ENCODE results near the gene EVC.
"Not testable (repeated sequence)": the region's sequence is repeated elsewhere in the genome, so short reads cannot be mapped to it uniquely, and the experiment has no call there.

EVC gene

DNA sequence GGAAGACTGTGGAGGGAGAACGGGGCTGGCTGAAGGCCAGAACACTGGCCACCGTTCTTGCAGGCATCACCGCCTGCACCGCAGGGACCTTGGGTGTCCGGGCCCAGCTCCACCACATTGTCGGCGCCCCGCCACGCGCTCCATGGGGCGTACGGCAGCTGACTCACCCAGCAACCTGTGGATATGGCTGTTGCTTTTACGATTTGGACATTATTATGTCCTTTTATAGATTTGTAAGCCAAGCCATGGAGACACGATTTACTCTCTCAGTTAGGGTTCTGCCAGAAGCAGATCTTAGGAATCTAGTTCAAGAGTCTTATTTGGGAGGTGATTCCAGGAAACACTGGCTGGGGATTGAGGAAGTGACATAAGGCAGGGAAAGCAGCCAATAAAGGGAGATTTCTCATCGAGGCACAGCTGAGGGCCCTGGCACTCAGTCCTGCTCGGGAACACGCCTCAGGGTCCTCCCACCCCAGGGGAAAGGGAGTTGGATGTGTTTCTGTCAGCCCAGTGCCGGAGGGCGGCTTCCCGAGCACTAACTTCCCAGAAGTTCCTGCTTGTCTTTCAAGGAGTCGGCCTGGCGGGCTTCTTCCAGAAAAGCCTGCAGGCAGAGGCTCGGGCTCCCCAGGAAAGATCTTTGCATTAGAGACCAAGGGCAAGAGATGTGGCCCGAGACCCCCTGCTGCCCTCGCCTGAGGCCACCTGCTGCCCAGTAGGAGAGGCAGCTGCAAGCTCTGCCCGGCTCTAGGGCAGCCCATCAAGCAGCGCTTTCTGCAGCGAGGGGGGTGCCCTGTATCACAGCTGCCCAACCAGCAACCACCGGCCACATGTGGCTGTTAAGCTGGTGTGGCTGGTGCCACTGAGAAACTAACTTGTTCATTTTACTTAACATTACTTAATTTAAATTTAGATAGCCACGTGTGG, 129.0 kb downstream of the EVC start:
- DNase-seq (ENCODE audit: low spot score) (no peak), FAIRE-seq (no peak)

DNA sequence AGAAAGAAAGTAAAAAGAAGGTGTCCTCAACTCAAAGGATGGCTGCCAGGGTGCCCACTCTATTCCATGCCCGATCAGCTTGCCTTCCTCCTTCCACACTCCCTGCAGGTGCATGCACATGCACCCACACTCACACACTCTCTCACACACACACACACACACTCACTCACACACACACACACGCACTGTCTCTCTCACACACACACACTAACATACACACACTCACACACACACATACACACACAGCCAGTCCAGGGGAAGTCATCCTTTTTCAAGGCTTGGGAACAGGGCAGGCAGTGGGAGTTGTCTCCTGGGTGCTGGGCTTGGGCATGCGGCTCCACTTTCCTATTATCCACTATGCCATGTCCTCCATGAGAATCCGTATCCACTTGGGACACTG, 131.5 kb downstream of the EVC start:
- FAIRE-seq (no peak), DNase-seq (ENCODE audit: low spot score) (no peak)

DNA sequence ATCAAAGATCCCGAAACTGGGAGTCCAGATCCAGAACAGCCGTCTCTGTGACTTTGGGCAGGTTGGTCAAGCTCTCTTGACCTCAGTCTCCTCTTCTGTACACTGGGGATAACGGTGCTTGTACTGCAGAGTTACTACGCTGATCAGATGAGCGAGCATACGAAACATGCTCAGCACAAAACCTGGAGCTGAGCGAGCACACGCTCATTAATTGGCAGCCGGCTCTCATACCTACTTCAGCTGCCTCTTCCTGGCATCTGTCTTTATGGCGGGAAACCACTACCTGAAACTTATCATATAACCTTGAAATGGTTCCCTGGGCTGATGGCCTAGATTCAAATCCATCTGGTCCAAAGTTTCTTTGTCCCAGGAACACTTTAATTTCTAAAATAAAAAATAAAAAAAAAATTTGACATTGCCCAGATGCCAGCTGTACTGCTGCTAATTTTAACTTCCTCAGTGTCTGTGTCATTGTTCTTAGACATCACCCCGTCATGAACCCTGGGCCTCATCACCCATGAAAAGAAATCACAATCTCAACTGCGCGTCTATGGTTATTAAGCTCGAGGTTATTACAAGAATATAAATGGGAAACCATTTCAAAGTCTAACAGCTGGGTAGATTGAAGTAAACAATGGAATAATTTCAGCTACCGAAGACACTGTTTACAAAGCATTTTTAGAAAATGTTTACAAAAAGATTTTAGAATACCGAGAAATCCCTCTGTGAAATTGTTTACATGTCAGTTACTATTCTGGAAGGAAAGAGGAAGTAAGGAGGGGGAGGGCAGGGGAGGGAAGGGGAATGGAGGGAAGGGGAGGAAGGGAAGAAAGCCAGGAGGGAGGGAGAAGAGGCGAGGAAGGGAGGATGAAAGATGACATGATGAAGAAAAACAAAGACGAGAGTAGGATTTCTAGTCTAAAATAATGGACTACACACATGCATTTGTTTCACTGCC, 132.9 kb downstream of the EVC start:
- DNase-seq (ENCODE audit: low spot score), result no peak
- FAIRE-seq, result no peak

DNA sequence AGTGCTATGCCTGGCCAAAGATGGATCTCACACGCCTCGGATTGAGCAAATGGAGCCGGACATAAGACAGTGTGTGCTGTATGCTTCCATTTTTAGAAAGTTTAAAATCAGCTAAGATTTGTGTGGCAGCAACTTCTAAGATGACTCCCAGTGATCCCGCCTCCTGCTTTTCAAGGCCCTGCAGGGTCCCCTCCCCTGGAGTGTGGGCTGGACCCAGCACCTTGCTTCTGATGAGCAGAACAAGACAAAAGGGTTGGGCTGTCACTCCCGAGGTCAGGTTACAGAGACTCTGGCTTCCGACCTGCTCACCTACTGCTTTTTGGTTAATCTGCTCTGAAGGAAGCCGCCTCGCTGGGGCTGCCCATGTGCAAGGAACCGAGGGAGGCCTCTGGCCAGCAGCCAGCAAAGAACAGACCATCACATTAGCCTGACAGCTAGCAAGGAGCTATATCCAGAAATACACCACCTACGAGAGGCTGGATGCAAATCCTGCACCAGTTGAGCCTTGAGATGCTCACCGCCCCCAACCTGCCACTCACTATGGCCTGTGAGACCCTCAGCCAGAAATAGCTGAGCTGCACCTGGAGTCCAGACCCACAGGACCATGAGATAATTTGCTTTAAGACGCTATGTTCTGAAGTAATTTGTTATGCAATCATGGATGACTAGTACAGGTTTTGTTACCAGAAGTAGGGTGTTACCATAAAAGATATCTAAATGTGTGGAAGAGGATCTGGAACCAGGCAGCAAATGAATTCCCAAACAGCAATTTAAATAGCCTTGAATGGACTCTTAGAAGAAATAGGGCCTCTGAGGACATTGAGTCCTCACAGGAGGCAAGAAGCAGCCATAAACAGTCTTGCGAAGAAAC, 134.3 kb downstream of the EVC start:
- DNase-seq (ENCODE audit: low spot score), result no peak
- no peak for FAIRE-seq

DNA sequence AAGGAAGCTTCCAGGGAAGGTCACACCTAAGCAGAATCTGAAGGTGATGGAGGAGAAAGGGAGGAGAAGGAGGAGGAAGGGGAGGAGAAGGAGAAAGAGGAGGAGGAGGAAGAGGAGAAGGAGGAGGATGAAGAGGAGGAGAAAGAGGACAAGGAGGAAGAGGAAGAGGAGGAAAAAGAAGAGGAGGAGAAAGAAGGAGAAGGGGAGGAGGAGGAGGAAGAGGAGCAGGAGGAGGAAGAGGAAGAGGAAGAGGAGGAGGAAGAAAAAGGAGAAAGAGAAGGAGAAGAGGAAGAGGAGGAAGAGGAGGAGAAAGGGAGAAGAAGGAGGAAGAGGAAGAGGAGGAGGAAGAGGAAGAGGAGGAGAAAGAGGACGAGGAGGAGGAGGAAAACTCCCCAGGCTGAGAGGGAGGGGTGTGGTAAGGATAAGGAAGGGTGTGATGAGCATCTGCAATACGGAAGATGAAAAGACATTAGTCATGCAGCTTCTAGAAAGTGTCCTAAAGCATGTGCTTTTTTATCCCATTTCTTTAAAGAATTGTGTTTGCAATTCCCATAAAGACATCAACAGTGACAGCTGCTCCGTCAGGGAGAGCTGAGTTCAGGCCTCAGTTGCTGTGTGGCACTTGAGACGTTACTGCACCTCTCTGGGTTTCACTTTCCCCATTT, 140.8 kb downstream of the EVC start:
- no peak for FAIRE-seq
- no peak for DNase-seq (ENCODE audit: low spot score)

DNA sequence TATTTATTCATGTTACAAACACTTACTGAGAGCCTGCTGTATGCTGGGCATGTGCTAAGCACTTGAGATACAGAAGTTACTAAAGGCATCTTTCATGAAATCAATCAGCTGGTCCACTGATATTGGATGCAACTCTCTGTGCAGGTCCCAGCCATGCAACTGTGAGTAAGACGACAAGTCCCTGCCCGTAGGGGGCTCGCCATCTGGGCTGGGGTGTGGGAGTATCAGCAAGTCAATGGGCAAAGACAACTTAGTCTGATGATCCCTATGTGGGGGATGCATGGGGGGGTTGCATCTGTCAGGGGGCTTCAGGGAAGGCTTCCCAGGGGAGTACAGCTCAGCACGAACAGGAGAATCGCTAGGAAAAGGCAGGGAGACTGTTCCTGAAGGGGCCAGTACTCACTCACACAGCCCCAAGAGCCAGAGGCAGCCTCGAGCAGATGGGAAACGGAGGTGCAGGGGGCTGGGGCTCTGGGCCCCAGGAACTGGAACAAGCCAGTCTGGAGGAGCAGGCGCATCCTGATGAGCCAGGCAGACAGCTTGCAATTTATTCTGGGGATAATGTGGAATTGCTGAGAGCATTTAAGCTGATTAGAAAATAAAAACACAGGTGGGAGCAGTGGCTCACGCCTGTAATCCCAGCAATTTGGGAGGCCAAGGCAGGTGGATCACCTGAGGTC, 141.7 kb downstream of the EVC start:
- DNase-seq (ENCODE audit: low spot score), result no peak
- no peak for FAIRE-seq

DNA sequence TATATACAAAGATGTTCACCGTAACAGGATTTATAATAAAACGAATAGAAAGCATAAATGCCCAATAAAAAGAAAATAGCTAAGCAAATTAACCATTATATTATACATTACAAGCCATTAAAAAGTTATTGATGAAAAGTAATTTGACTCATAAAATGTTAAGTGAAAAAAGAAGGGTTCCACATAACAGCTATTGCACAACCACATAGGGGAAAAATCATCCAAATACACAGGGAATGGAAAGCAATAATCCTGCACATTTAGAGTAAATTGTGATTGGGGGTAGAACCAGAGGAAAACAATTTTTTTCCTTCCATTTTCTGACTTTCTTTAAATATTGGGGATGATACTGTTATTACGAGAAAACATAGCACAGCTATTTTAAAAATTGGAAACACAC, 143.9 kb downstream of the EVC start:
- no peak for FAIRE-seq
- no peak for DNase-seq (ENCODE audit: low spot score)

DNA sequence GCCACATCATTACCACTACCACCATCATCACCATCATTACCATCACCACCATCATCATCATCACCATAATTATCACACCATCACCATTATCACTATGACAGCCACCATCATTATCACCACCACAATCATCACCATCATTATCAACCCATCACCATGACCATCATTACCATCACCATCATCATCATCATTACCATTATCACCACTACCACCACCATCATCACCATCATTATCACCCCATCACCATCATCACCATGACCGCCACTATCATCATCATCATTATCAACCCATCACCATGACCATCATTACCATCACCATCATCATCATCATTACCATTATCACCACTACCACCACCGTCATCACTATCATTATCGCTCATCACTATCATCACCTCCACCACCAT, 145.4 kb downstream of the EVC start:
- DNase-seq (ENCODE audit: low spot score); FAIRE-seq: not testable (repeated sequence)

DNA sequence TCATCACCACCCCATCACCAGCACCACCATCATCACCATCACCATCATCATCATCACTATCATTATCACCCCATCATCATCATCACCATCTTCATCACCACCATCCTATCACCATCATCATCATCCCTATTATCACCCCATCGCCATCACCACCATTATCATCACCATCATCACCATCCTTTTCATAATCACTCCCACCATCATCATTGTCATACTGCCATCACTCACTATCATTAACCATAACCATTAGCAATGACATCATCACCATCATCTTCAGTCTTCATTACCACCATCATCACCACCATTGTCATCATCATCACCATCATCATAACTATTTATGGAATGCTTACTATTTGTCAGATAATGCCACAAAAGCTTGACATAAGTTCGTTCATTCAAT, 146.2 kb downstream of the EVC start:
- no peak for FAIRE-seq
- no peak for DNase-seq (ENCODE audit: low spot score)

DNA sequence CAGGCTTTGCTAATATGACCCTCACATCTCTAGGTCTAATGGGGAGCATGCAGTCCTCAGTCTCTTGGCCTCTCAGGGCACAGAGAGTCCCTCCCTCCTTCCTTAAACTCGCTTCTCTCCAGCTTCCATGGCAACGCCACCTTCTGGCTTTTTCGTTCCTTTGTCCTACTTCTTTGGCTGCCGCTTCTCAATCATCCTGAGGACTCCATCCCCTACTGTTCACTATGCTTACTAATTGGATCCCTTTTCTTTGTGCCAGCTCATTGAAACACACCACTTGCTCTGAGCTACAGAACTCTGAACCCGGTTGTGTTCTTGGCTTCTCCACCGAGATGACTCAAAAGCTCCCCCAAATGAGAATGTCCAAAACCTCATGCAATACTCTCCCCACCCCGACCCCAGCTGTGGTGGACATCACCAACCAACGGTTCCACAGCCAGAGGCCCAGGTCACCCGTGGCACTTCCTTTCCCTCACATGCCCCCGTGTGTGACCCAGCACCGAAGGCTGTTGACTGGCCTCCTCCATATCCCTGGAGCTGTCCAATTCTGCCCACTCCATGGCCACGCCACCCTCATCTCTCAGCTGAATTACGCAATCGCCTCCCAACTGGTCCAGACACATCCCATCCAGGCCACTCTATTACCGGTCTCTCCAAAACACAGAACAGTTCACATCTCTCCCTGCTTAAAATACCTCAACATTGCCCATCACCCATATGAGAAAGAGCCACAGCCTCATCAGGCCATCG, 147.2 kb downstream of the EVC start:
- FAIRE-seq, result no peak
- no peak for DNase-seq (ENCODE audit: low spot score)

DNA sequence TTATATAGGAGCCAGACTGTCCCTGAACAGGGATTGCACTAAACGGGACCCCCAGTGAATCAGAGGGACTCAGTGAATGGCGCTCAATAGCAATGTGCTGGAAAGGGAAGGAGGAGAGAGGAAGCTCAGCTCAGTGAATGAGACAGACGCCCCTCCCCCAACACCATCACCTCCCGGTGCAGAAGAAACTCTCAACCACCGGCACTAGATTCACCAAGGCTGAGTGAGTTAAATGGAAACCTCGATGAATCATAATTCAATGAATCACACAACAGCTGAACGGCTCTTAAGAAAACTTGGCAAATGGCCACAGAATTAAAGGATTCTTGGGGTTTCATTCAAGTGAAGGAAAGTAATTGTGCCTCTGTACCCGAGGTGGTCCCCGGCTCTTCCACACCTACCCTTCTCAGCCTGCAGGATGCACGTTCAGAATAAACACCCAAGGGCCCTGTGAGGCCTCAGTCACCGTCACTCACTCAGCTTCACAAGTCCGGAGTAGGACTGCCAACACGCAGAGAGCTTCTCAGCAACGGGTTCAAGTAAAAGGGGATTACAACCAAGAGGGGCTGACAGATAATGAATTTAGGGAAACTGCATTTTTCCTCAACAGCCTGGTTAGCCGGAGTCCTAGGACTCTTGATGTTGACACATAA, 152.6 kb downstream of the EVC start:
- peak; percentile 86 for FAIRE-seq
- DNase-seq (ENCODE audit: low spot score), result peak; percentile 87
